ENCODE data around the gene PLEKHA6.

PLEKHA6 gene

DNA sequence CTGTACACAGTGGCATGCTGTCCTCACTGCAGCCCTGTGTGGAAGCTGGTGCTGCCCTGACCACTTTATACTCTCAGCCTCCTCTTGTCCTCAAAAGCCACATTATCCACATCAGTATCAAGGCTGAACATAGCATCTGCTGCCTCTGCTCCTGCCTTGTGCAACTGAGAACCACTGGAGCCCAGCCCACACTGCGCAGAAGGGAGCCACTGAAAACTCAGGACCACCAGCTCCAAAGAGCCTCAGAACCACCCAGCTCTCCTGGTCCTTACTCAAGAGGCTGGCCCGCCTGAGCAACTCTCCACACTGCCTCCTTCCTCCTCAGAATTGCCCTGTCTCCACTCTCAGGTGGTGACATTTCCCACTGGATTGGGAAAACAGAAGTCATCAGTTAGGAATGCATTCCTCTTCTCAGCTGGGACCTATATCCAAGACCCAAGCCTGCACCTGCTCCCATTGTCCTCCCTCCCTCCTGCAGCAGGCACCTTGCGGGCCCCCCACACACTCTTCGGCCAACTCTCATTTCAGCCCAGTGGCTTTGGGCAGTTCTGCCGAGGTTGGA, 156.4 kb downstream of the PLEKHA6 start:
- DNase-seq, result no peak

DNA sequence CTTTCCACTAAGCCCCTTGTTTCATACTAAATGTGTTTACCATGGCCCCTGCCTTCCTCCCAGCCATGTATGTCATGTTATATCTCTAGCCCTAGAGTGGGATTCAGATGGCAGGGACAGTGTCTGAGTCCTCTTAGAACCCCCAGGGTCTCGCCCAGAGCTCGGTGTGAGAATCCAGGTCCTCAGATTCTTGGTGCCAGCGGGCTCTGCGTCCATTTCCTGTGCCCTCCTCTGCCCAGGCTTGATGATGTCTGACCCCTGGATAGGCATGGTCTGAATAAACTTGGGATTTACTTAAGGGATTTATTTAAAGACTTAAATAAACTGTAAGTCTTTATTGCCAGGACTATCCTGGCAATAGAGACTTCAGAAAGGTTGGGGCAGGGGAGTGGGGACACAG, 157.2 kb downstream of the PLEKHA6 start:
- DNase-seq, result no peak

DNA sequence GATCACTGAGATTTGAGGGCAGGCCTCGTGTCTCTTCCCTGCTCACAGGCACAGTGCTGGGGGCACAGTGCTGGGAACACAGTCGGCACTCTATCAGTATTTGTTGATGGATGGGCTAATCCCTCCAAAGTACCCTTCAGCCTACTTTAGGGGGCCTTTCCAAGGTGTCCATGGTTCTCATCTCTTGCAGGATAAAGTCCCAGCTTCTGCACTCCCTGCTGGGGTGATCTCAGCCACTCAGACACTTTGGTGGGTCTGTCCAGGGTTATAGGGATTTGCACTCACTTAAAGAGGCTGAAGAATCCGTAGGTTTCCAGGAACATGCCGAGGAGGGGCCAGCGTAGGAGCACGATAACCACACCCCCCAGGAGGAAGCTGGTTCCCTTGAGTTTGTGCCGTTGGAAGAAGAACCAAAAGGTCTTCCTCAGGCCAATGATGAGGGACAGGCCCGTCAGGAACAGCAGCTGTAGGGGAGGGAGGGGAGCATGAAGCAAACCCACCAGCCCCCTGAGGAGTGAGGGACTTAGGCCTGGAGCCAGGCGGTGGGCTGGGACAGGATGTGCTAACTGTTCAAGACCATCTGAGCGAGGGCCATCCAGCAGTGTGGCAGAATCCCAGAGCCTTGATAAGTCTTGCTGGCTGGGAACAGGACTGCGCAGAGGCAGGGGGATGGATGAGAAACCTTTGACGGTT, 158.2 kb downstream of the PLEKHA6 start:
- DNase-seq, result no peak

DNA sequence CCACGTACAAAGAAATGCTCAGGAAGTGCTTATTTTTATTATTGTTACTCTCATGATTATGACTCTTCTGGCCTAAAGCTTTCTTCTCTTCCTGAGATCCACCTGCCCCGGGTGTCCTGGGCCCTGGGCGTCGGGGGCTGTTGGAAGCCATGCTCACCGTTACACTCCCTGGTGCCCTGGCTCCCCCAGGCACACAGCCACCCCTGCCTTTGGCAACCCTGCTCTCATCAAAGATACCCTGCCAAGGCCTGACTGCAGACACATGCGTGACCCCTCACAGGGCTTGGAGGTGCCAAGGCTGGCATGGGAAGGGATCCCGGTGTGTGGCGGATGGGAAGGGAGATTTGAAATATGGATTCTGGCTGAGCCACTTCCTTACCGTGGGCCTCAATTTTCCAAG, 160.2 kb downstream of the PLEKHA6 start:
- DNase-seq, result no peak

DNA sequence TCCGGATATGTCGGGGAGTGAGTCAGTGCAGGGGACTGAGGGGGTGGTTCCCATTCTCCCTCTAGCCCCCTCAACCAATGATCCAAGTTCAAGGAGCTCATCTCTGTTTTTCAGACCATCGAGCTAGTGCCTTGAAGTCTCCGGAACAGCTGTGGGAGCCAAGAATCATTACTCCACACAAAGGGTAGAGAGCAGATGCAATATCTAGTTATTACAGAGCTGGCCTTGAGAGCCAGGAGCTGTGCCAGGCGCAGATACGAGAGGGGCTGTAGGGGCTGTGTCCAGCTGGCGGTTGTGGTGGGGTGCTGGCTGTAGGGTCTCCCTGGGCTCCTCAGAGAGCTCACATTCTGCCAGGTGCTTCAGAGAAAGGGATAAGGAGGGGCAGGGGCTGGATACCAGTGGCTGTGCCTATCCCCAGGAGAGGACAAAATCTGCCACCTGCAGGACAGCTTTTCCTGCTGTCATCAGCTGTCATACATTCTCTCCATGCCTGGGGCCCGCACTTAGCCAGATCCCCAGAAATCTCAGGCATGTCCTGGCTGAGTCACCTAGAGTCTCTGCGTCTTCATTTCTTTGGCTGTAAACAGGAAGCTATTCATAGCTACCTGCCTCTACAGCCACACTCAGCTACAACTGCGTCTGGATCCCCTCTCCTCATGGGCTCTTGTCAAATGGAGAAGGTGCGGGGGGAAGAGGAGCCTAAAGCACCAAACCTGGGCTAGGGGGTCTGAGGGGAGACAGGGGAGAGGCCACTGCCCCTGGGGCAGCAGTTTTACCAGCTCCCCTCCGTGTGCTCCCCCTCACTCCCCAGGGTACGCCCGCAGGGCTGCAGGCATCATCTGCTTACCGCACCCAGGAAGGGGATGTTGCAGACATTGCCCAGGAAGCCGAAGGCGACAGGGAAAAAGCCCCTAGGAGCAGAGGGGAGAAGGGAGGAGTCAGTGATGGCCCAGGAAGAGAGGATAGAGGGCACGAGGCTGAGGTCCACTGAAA, 161.1 kb downstream of the PLEKHA6 start:
- peak; percentile 4 for DNase-seq

DNA sequence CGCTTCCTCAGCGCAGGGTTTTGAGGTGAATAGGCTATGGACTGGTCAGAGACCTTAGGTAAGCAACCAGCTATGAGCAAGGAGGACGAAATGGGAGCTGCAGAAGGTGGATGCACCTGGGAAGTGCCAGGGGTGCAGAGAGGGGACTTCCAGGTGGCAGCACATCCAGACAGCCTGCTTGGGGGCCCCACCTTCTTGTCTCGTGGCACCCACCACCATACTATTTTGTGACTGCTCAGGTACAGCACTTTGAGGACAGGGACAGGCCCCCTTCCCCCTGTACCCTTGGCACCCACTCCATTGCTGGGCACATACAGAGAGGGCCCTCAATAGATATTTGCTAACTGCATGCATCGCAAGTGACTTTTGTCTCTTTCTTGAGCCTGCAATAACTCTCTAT, 162.7 kb downstream of the PLEKHA6 start:
- no peak for DNase-seq

DNA sequence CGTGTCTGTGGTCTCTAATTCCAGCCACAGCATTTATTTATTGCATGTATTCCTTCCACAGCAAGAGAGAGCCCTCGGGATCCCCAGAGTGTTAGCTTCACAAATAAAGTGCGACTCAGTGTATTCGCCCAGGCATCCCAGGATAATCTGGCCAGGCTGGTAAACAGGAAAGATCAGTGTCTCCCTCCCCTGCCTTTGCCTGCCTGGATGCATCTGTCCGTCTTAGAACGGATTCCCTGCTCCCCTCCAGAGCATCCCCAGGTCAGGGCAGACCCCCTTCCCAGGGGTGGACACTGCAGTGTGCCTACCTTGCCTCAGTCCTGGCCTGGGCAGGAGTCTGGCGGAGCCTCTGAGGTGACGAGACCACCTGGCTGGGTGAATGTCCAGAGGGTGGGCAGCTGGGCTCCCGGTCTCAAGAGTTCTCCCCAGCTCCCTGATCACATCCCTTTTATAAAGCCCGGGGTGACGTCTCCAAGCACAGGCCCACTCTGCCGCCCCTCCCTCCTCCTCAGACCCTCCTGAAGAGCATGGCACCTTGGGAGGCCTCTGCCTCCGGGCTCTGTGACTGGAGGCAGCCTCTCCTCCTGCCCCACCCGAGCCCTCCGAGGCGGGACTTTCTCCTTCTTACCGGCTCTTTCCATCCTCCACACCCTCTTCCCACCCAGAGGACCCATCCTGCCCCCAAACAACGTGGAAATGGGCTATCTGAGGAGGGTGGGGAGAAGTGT, 163.5 kb downstream of the PLEKHA6 start, which contains the start of gene KISS1:
TSS of gene KISS1 (minus strand) at position 424 of the 728 bp plus-strand sequence. CDS start 3,615 bp downstream, outside the sequence.
- no peak for DNase-seq

DNA sequence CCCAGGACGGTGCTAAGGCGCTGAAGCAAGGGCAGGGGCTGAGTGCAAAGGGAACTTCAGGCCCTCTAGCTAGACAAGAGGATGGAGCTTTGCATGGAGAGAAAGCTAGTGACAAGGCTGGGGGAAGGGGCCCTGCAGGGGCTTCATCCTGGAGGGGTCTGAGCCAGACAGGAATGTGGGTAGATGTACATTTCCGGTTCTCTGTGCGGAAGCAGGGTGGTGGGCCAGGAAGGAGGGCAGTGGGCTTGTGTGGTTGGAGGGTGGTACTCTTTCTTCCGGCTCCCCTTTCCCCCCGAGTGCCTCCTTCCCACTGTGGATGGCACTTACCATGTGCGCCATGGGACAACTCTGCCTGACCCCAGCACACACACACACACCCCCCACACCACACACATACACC, 165.0 kb downstream of the PLEKHA6 start:
- no peak for DNase-seq

DNA sequence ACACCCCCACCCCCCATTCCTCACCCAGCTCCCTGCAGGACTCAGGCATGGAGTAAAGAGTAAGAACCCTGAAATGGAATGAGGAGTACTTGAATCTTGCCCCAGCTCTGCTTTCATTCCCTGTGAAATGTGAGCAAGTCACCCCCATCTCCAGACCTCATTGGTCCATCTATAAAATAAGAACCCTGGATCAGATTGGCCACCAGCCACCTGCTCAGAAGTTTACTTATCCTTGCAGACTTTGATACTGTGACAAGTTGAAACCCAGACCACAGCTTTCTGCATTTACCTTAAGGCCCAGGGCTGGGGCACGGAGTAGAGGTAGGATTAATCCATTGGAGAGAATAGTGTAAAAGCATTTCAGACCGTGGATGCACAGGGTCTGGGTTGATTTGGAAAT, 165.6 kb downstream of the PLEKHA6 start:
- DNase-seq, result no peak

DNA sequence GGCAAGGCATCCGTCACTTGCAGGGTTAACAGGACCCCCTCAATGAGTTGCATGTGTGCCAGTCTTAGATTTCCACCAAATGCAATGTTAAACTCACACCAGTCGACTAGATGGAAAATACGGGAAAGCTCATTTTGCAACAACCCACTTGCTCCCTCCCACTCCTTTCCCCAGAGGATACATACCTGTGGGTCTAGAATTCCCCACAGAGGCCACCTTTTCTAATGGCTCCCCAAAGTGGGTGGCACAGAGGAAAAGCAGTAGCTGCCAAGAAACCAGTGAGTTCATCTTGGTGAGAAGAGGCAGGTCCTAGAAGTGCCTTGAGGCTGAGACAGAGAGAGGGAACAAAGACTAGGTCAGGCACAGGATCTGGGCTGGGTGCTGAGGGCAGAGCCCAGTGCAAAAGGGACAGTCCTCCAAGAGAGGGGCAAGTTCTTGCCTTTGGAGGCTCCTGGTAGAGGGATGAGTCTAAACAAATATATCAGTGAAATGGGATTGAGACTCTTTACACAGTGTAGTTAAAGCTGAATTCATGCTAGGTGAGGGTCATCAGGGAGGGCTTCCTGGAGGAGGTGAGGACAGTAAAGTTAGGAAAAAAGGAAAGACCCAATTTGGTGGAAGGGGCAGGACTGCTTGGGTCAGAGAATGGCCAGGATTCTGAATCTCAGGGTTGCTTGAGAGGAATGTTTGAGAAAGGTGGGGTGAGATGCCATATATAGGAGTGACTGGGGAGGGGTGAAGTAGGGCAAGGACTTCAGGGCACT, 167.0 kb downstream of the PLEKHA6 start:
- no peak for DNase-seq

DNA sequence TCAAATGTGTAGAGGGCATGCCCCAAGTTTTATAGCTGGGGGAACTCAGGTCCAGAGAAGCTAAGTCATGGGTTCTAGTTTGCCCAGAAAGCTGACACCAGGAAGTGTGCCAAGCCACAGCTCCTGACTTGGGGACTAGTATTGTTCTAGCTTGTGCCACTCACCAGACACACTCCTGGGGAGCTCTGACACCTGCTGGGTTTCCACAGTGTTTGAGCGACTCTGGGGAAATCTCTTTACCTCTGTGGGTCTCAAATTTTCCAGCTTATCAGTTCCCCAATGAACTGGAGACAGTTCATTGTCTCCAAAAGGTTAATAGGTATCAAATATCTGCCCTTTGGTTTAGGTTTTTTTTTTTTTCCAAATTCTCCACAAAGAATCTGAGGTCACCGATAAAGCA, 167.7 kb downstream of the PLEKHA6 start:
- no peak for DNase-seq

DNA sequence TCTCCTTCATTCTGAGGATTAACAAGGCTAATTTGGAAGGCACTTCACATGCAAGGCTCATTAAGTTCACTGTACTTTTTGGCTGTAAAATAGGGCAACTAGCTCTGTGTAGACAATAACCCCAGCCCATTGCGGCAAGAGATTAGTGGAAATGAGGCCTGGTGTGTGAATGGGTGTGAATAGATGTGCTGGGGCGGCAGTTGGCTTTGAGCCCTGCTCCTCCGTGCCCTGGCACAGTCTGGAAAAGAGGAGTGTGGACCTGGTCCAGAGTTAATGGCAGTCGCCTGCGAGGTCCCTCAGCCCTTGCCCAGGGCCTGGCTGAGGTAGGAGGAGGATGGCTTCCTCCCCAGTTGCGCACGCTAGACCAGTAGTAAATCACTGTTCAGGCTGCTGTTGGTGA, 168.3 kb downstream of the PLEKHA6 start:
- peak; percentile 25 for DNase-seq

DNA sequence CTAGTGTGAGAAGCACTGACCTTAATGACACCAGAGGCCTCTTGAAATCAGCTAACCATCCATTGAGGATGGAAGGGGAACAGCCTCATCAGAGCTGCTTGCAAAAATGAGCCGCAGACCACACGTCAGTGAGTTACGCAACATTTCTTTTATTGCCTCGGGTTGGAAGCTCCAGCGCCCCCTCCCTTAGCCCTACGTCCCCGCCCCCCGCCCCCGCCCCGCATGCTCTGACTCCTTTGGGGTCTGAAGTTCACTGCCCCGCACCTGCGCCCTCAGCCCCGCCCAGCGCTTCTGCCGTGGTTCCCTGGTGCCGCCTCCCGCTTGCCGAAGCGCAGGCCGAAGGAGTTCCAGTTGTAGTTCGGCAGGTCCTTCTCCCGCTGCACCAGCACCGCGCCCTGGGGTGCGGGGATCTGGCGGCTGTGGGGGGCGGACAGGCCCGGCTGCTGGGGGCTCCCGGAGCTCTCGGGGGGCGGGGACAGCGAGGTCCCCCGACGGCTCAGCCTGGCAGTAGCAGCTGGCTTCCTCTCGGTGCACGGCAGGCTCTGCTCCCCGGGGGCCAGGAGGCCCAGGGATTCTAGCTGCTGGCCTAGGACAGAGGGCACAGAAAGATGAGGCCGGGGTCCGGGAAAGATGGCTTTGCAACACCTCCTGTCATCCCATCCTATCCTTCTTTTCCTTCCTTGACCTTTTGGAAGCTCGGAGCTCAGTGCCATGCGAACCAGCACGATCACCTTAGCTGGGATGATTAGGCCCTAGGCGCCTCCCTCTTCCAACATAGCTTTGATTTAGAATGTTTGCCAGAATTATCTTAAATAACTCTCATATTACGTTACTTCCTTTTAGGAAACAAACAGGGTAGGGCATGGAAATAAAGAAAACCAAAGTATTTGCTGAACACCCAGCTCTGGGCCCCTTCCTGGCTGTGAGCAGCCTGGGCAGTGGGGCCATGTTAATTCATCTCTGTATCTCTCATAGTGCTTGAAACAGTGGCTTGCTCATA, 169.2 kb downstream of the PLEKHA6 start:
- DNase-seq, result peak; percentile 45

DNA sequence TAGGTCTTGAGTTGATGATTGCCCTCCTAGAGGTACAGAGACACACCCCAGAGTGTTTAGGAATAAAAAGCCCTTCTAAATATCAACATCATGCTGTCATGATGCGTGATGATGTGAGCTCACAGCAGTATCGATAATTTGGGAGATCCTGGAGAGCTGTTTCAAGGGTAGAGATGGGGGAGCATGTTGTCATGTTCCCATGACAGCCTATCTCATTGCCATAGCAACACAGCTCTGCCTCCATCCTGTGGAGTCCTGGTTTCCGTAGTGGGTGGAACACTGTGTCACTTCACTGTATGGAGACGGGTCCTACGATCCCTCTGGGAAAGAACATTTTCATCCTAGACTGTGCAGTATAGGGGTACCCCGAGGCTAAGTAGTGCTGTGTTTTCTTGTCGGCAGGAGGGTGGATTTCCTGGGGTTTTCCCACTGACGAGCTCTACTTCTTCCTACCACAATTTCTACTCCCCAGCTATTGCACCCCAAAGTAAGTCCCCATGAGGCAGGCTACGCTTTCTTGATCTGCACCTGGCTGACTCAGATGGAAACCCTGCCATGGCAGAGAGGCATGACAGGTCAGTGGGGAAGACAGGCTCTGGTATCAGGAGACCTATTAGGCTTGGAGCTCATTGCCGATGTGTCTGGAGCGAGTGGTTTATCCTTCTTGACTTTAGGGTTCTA, 170.6 kb downstream of the PLEKHA6 start:
- DNase-seq, result no peak

DNA sequence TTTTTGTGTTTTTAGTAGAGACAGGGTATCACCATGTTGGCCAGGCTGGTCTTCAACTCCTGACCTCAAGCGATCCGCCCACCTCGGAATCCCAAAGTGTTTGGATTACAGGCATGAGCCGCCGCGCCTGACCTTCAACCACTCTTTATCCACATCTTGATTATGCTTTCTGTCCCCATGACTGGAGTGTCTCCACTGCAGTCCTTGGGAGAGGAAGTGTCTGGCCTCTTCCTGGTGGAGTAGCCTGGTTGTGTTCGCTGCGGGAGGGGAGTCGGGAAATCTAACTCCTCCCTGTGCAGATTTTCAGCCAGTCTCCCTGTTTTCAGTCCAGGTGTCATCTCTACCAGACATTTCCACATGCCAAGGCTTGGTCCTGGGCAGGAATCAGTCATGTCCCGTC, 173.1 kb downstream of the PLEKHA6 start:
- DNase-seq, result no peak

DNA sequence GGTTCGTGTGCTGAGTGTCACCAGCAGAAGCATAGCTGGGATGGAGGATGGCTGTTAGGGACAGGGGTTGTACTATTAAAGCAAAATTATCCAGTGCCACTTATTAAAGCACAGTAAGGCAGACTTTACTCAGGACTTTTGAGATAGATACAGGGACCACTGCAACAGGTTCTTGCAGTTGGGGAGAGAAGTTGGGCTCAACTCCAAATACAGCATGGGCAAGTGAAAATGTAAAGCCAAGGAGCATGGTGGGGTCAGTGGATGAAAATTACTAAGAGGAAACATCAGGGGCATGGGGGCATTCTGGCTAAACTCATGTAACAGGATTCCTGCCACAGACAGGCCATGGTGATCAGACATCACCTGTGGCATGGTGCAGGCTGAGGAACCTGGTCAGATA, 178.6 kb downstream of the PLEKHA6 start:
- DNase-seq, result no peak

DNA sequence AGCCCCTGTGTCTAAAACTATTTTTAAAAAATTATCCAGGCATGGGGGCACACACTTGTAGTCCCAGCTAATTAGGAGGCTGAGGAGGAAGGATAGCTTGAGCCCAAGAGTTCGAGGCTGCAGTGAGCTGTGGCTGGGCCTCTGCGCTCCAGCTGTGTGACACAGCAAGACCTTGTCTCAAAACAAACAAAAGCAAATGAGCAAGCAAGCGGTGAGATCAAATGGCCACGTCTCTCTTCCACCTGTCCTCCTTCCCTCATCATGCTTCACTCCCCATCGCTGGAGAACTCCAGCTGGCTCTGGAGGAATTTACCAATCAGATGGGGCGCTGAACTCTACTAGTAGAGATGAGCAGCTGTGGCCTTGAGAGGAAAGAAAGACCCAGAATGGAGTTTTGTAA, 179.6 kb downstream of the PLEKHA6 start:
- DNase-seq, result no peak

DNA sequence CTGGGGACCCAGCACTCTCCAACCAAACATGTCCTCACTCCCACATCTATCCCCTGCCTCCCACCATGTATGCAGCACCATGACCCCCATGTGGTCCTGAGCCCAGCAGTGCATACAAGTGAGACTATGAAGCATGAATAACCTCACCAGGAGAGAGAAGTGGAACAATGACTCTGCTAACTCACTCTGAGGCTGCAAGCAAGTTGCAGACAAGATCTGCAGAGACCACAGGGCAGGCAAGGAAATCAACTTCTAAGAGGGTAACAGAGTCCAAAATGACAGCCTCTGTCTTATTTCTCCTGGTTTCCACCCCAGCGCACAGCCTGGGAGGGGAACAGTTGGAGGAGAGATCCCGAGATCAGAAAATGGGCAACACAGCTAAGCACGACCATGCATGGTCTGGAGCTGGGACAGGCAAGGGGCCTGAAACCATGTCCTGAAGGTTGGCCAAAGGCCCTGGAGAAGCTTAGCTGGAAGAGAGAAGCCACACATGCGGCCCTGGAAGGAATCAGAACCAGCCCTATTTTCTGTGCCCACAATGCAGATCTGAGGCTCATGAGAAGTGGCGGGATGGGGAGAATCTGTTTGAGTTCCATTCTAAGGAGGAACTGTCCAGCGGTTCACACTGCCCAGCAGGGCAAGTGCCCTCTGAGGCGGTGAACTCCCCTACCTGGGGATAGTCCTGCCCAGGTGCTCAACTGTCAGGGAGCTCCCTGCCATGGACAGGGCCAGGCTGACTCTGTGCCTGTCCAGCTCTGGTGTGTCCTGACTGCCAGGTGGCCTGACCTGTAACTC, 181.0 kb downstream of the PLEKHA6 start:
- no peak for DNase-seq

DNA sequence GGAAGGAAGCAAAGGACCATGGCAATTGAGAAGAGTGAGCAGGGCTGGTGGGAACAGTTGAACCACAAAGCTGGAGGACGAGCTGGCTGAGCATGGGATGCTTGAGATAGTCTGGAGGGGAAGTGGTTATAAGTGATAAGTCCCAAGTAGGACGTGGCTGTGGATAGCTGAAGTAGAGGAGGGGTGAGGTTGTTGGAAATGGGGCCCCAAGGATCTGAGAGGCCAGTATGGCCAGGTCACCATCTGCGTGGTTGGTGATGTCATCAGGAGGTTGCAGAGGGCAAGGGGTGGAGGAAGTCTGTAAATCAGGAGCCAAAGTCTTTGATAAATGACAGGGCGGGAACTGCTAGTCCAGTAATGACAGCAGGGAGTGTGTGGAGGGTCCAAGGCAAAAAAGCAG, 182.6 kb downstream of the PLEKHA6 start:
- DNase-seq, result no peak

Data from NCI-H1436 treated with DMSO at 0.1 percent for 48 hours (cell line).